Left forelimb (tissue), 1 donor: Measurements from ENCODE around the gene HES2.
"Not testable (repeated sequence)": the region's sequence is repeated elsewhere in the genome, so short reads cannot be mapped to it uniquely, and the experiment has no call there.

Source experiments
- DNase-seq: peaks from one replicate; pipeline ENCODE4 v3.0.0-alpha.2; 2018; ENCODE audit warnings: low spot score

HES2 gene

GRCh38 chr1:6453895-6454855 is 34.5 kb upstream of the HES2 start:
- DNase-seq, result not testable (repeated sequence)

- no peak for DNase-seq
Measured at GRCh38 chr1:6450943-6451373, 31.2 kb upstream of the HES2 start.

- DNase-seq, result not testable (repeated sequence)
Measured at GRCh38 chr1:6450486-6450885, 30.8 kb upstream of the HES2 start.

GRCh38 chr1:6450005-6450450 is 30.3 kb upstream of the HES2 start:
- DNase-seq, result no peak

GRCh38 chr1:6448749-6449631 is 29.3 kb upstream of the HES2 start:
- DNase-seq, result no peak

GRCh38 chr1:6447818-6448748 is 28.4 kb upstream of the HES2 start:
- DNase-seq, result no peak

GRCh38 chr1:6447016-6447817 is 27.5 kb upstream of the HES2 start:
- no peak for DNase-seq

- no peak for DNase-seq
Measured at GRCh38 chr1:6446665-6447015, 26.9 kb upstream of the HES2 start.

GRCh38 chr1:6445929-6446328 is 26.2 kb upstream of the HES2 start:
- DNase-seq, result not testable (repeated sequence)

GRCh38 chr1:6445062-6445763 is 25.5 kb upstream of the HES2 start:
- no peak for DNase-seq

- no peak for DNase-seq
Measured at GRCh38 chr1:6444377-6444776, 24.7 kb upstream of the HES2 start.

GRCh38 chr1:6443339-6444115 is 23.8 kb upstream of the HES2 start:
- DNase-seq, result no peak

GRCh38 chr1:6441586-6441985 is 21.9 kb upstream of the HES2 start:
- no peak for DNase-seq

- DNase-seq, result no peak
Measured at GRCh38 chr1:6440198-6441126, 20.7 kb upstream of the HES2 start.

GRCh38 chr1:6438047-6438525 is 18.4 kb upstream of the HES2 start:
- no peak for DNase-seq

GRCh38 chr1:6437012-6437700 is 17.4 kb upstream of the HES2 start:
- DNase-seq, result not testable (repeated sequence)

- not testable (repeated sequence) for DNase-seq
Measured at GRCh38 chr1:6436277-6436676, 16.6 kb upstream of the HES2 start.
